Progenitor cell of endocrine pancreas (in vitro differentiated cells): Measurements from ENCODE around the gene CNST. TPM values are rescaled to one million over a fixed set of nuclear protein-coding genes. Genes with fewer than 3 reads are reported as not detected.
A peak's percentile ranks its signal among the peaks of the same experiment; 100 is the strongest.

Source experiments
- DNase-seq: peaks from one replicate; pipeline ENCODE4 v3.0.0; 2021; ENCODE audit warnings: low spot score; ENCODE audit not compliant: unreplicated experiment
- H3K27ac Mint-ChIP-seq: 2 replicates; pipeline ENCODE4 v1.8.0; 2021; ENCODE audit warnings: mild to moderate bottlenecking, moderate library complexity, mixed read lengths
- H3K27me3 Mint-ChIP-seq: 2 replicates; pipeline ENCODE4 v1.8.0; 2021; ENCODE audit warnings: mixed read lengths
- H3K36me3 Mint-ChIP-seq: 2 replicates; pipeline ENCODE4 v1.8.0; 2022; ENCODE audit warnings: mixed read lengths; ENCODE audit not compliant: insufficient read depth
- H3K4me1 Mint-ChIP-seq: 2 replicates; pipeline ENCODE4 v1.8.0; 2021; ENCODE audit warnings: low read depth, mixed read lengths
- H3K4me3 Mint-ChIP-seq: 2 replicates; pipeline ENCODE4 v1.8.0; 2021; ENCODE audit warnings: low read depth, mild to moderate bottlenecking, moderate library complexity, mixed read lengths
- H3K9me3 Mint-ChIP-seq: 2 replicates; pipeline ENCODE4 v1.8.0; 2021; ENCODE audit warnings: low read depth, mixed read lengths
- CTCF ChIP-seq: fragments of 200-600 bp; sonication (generic); IDR thresholded peaks from one replicate; pipeline ENCODE4 v1.5.0; 2021; ENCODE audit warnings: antibody characterized with exemption, mild to moderate bottlenecking; ENCODE audit not compliant: unreplicated experiment
- total RNA-seq: library from RNA; stranded (reverse); gene quantifications from 2 replicates; pipeline ENCODE4 v1.2.1, GENCODE V29; 2021

Gene CNST
- total RNA-seq, 1 donor from 2014 or later: 28.3 TPM

GRCh38 chr1:246651012-246651695 is 84.9 kb downstream of the CNST start:
- H3K27ac Mint-ChIP-seq: no peak overlapping the region
- no peak for DNase-seq
- no peak for TF ChIP-seq CTCF
- no peak overlapping the region for H3K4me3 Mint-ChIP-seq
- H3K27me3 Mint-ChIP-seq: no peaks in the 10 kb centered on the region
- H3K36me3 Mint-ChIP-seq: peaks cover 19% of the 10 kb centered on the region
- no peaks in the 10 kb centered on the region for H3K9me3 Mint-ChIP-seq
- H3K4me1 Mint-ChIP-seq: peaks cover 7% of the 10 kb centered on the region

GRCh38 chr1:246658567-246658966 is 92.3 kb downstream of the CNST start:
- H3K9me3 Mint-ChIP-seq: no peaks in the 10 kb centered on the region
- no peak for DNase-seq
- H3K27ac Mint-ChIP-seq: no peak overlapping the region
- peaks cover 12% of the 10 kb centered on the region for H3K36me3 Mint-ChIP-seq
- peaks cover 10% of the 10 kb centered on the region for H3K4me1 Mint-ChIP-seq
- no peak for TF ChIP-seq CTCF
- no peaks in the 10 kb centered on the region for H3K27me3 Mint-ChIP-seq
- no peak overlapping the region for H3K4me3 Mint-ChIP-seq

- TF ChIP-seq CTCF: no peak
- Mint-ChIP-seq H3K4me1 (peaks cover 10% of the 10 kb centered on the region), H3K36me3 (peaks cover 6% of the 10 kb centered on the region), H3K9me3 (no peaks in the 10 kb centered on the region), H3K4me3 (no peak overlapping the region), H3K27ac (no peak overlapping the region), H3K27me3 (no peaks in the 10 kb centered on the region)
- no peak for DNase-seq
Observed at GRCh38 chr1:246659594-246660140, 93.4 kb downstream of the CNST start.

- H3K36me3 Mint-ChIP-seq: peaks cover 6% of the 10 kb centered on the region
- H3K27ac Mint-ChIP-seq: peak overlapping the region; percentile 88
- H3K4me3 Mint-ChIP-seq: no peak overlapping the region
Observed at GRCh38 chr1:246661451-246661850, 95.2 kb downstream of the CNST start.

GRCh38 chr1:246667773-246668172 is 101.5 kb downstream of the CNST start:
- TF ChIP-seq CTCF: no peak
- H3K27me3 Mint-ChIP-seq: no peaks in the 10 kb centered on the region
- H3K36me3 Mint-ChIP-seq: peaks cover 12% of the 10 kb centered on the region

More at GRCh38 chr1:246661451-246661850, 95.2 kb downstream of the CNST start:
- DNase-seq: no peak
- H3K27me3 Mint-ChIP-seq: no peaks in the 10 kb centered on the region
- no peak for TF ChIP-seq CTCF
- peaks cover 10% of the 10 kb centered on the region for H3K4me1 Mint-ChIP-seq
- H3K9me3 Mint-ChIP-seq: no peaks in the 10 kb centered on the region

More at GRCh38 chr1:246667773-246668172, 101.5 kb downstream of the CNST start:
- no peaks in the 10 kb centered on the region for H3K4me1 Mint-ChIP-seq
- no peak for DNase-seq
- H3K4me3 Mint-ChIP-seq: no peak overlapping the region
- H3K27ac Mint-ChIP-seq: no peak overlapping the region
- no peaks in the 10 kb centered on the region for H3K9me3 Mint-ChIP-seq
